Neuronal stem cell (in vitro differentiated cells): Measurements from ENCODE around the gene ITPR1.

ENCODE experiments used
- DNase-seq: peaks from one replicate; pipeline ENCODE4 v3.0.0-alpha.2; 2013; ENCODE audit warnings: low spot score
- H2AFZ ChIP-seq: one replicate; pipeline ENCODE4 v1.6.1; 2013; ENCODE audit warnings: mild to moderate bottlenecking, low read length, inconsistent platforms
- H2AK5ac ChIP-seq: 2 replicates; pipeline ENCODE4 v1.6.1; 2013; ENCODE audit warnings: low read depth, mild to moderate bottlenecking, inconsistent platforms, low read length, moderate library complexity, mixed read lengths
- H2BK120ac ChIP-seq: 2 replicates; pipeline ENCODE4 v1.6.1; 2013; ENCODE audit warnings: low read depth, mild to moderate bottlenecking, inconsistent platforms, low read length, moderate library complexity, mixed read lengths
- H2BK12ac ChIP-seq: one replicate; pipeline ENCODE4 v1.6.1; 2013; ENCODE audit warnings: low read length, inconsistent platforms
- H2BK15ac ChIP-seq: 2 replicates; pipeline ENCODE4 v1.6.1; 2013; ENCODE audit warnings: mild to moderate bottlenecking, low read length, inconsistent platforms, mixed read lengths
- H2BK5ac ChIP-seq: one replicate; pipeline ENCODE4 v1.6.1; 2013; ENCODE audit warnings: inconsistent platforms, mild to moderate bottlenecking, low read length, moderate library complexity
- H3K14ac ChIP-seq: one replicate; pipeline ENCODE4 v1.6.1; 2013; ENCODE audit warnings: low read length, inconsistent platforms
- H3K18ac ChIP-seq: 2 replicates; pipeline ENCODE4 v1.6.1; 2013; ENCODE audit warnings: low read length, inconsistent platforms
- H3K23ac ChIP-seq: 2 replicates; pipeline ENCODE4 v1.6.1; 2013; ENCODE audit warnings: low read depth, mild to moderate bottlenecking, mixed read lengths, low read length, inconsistent platforms; ENCODE audit not compliant: poor library complexity
- H3K27ac ChIP-seq: replicated peaks from 3 replicates; pipeline ENCODE4 v1.5.1; 2013; ENCODE audit warnings: low read length, inconsistent platforms
- H3K27me3 ChIP-seq, 3 experiments: 2 replicates each; pipeline ENCODE4 v1.6.1; 2013; ENCODE audit warnings: low read length in 3 of 3, mild to moderate bottlenecking in 2 of 3, inconsistent platforms in 1 of 3, low read depth in 1 of 3, mixed read lengths in 1 of 3, moderate library complexity in 1 of 3; ENCODE audit not compliant: control insufficient read depth in 3 of 3, insufficient read depth in 3 of 3
- H3K36me3 ChIP-seq, 2 donors: replicated peaks in 1 of 2; 2 replicates each; pipeline ENCODE4 v1.6.1; 2013; ENCODE audit warnings: low read length in 2 of 2; ENCODE audit not compliant: control insufficient read depth in 2 of 2, insufficient read depth in 2 of 2
- H3K4ac ChIP-seq: 2 replicates; pipeline ENCODE4 v1.6.1; 2013; ENCODE audit warnings: inconsistent platforms, mild to moderate bottlenecking, low read length, moderate library complexity
- H3K4me1 ChIP-seq, 2 donors: 1 replicate in 1 of 2; 2 replicates in 1 of 2; pipeline ENCODE4 v1.6.1; 2013; ENCODE audit warnings: low read length in 2 of 2, low read depth in 1 of 2; ENCODE audit not compliant: control insufficient read depth in 2 of 2, insufficient read depth in 1 of 2
- H3K4me2 ChIP-seq: one replicate; pipeline ENCODE4 v1.6.1; 2013; ENCODE audit warnings: mild to moderate bottlenecking, low read length, inconsistent platforms; ENCODE audit not compliant: insufficient read depth, poor library complexity, severe bottlenecking
- H3K4me3 ChIP-seq, 2 donors: 2 replicates each; pipeline ENCODE4 v1.5.1; 2013; ENCODE audit warnings: low read length in 2 of 2, mild to moderate bottlenecking in 2 of 2, inconsistent platforms in 1 of 2, moderate library complexity in 1 of 2
- H3K79me1 ChIP-seq: one replicate; pipeline ENCODE4 v1.6.1; 2013; ENCODE audit warnings: low read depth, mild to moderate bottlenecking, inconsistent platforms, low read length, moderate library complexity
- H3K9ac ChIP-seq: one replicate; pipeline ENCODE4 v1.6.1; 2013; ENCODE audit warnings: mild to moderate bottlenecking, low read depth, low read length, inconsistent platforms; ENCODE audit not compliant: poor library complexity
- H3K9me3 ChIP-seq, 2 donors: replicated peaks in 1 of 2; 2 replicates each; pipeline versions ENCODE3 to v1.6.1; 2013; ENCODE audit warnings: low read length in 2 of 2, mild to moderate bottlenecking in 2 of 2, inconsistent platforms in 1 of 2, low read depth in 1 of 2, mixed read lengths in 1 of 2, moderate library complexity in 1 of 2; ENCODE audit not compliant: control insufficient read depth in 2 of 2, insufficient read depth in 1 of 2
- H4K8ac ChIP-seq: one replicate; pipeline ENCODE4 v1.6.1; 2013; ENCODE audit warnings: low read depth, mild to moderate bottlenecking, inconsistent platforms, low read length, moderate library complexity
- H4K91ac ChIP-seq: one replicate; pipeline ENCODE4 v1.6.1; 2013; ENCODE audit warnings: low read length, low read depth, mild to moderate bottlenecking, inconsistent platforms; ENCODE audit not compliant: poor library complexity
- WGBS, 2 donors: extraction: QIAGEN DNeasy Blood & Tissue Kit; methylation state at CpG; one replicate each; pipeline ENCODE4 v1.1.7; 2013; ENCODE audit warnings: missing lambda C conversion rate in 2 of 2, mixed read lengths in 1 of 2; ENCODE audit not compliant: insufficient read length in 2 of 2, insufficient replicate concordance in 1 of 2; ENCODE audit errors: extremely low coverage in 2 of 2; 5-methylcytosine and 5-hydroxymethylcytosine counted together

The ITPR1 gene

GRCh38 chr3:4577721-4578120 is 84.6 kb downstream of the ITPR1 start:
- Histone ChIP-seq H2AFZ (no peak overlapping the region), H3K4ac (no peak overlapping the region), H2BK12ac (no peak overlapping the region), H3K18ac (no peak overlapping the region), H3K27me3 (no peaks in the 10 kb centered on the region), H3K4me1 (no peaks in the 10 kb centered on the region), H3K4me3 (no peak overlapping the region), H3K14ac (no peak overlapping the region), H3K79me1 (no peaks in the 10 kb centered on the region), H2BK120ac (no peak overlapping the region), H2AK5ac (no peak overlapping the region), H4K8ac (no peak overlapping the region), H3K9ac (no peak overlapping the region), H3K23ac (no peak overlapping the region), H3K4me2 (no peak overlapping the region), H3K27ac (no peak overlapping the region), H3K9me3 (no peaks in the 10 kb centered on the region), H2BK15ac (no peak overlapping the region), H2BK5ac (no peak overlapping the region), H3K36me3 (no peaks in the 10 kb centered on the region), H4K91ac (no peak overlapping the region)
- no peak for DNase-seq
- WGBS, 2 donors: no CpG with 5 or more reads among the region's 3 CpGs

- WGBS, 2 donors: no CpG with 5 or more reads among the region's 14 CpGs
- Histone ChIP-seq H3K14ac (no peak overlapping the region), H3K79me1 (no peaks in the 10 kb centered on the region), H3K36me3 (no peaks in the 10 kb centered on the region), H4K91ac (no peak overlapping the region), H2AK5ac (no peak overlapping the region), H3K9me3 (no peaks in the 10 kb centered on the region), H3K27me3 (no peaks in the 10 kb centered on the region), H3K4ac (no peak overlapping the region), H2BK12ac (no peak overlapping the region), H2BK5ac (no peak overlapping the region), H2AFZ (no peak overlapping the region), H3K4me2 (no peak overlapping the region), H2BK120ac (no peak overlapping the region), H4K8ac (peak overlapping the region; percentile 89), H3K18ac (no peak overlapping the region), H2BK15ac (no peak overlapping the region), H3K9ac (no peak overlapping the region), H3K23ac (no peak overlapping the region), H3K4me3 (no peak overlapping the region), H3K27ac (no peak overlapping the region), H3K4me1 (peaks cover 0 to 8% of the 10 kb centered on the region in 2 donors)
- no peak for DNase-seq
Observed at GRCh38 chr3:4580346-4581123, 87.4 kb downstream of the ITPR1 start.

- Histone ChIP-seq H3K14ac (no peak overlapping the region), H3K4me2 (no peak overlapping the region), H3K9me3 (no peaks in the 10 kb centered on the region), H2BK5ac (no peak overlapping the region), H3K27ac (no peak overlapping the region), H3K4me1 (peaks cover 0 to 8% of the 10 kb centered on the region in 2 donors), H3K9ac (no peak overlapping the region), H3K79me1 (no peaks in the 10 kb centered on the region), H2AK5ac (no peak overlapping the region), H3K36me3 (no peaks in the 10 kb centered on the region), H4K91ac (no peak overlapping the region), H2BK15ac (no peak overlapping the region), H4K8ac (no peak overlapping the region), H2AFZ (no peak overlapping the region), H2BK120ac (no peak overlapping the region), H3K18ac (peak overlapping the region; percentile 20), H3K27me3 (no peaks in the 10 kb centered on the region), H2BK12ac (no peak overlapping the region), H3K23ac (no peak overlapping the region), H3K4ac (no peak overlapping the region), H3K4me3 (no peak overlapping the region)
- WGBS, 2 donors: no CpG with 5 or more reads among the region's 3 CpGs
- DNase-seq: no peak
Observed at GRCh38 chr3:4581124-4581424, 87.9 kb downstream of the ITPR1 start.

GRCh38 chr3:4581498-4581897 is 88.3 kb downstream of the ITPR1 start:
- peaks cover 0 to 8% of the 10 kb centered on the region in 2 donors for H3K4me1 ChIP-seq
- H2BK12ac ChIP-seq: no peak overlapping the region
- no peaks in the 10 kb centered on the region for H3K9me3 ChIP-seq
- no peaks in the 10 kb centered on the region for H3K36me3 ChIP-seq
- H3K9ac ChIP-seq: no peak overlapping the region
- H2BK5ac ChIP-seq: no peak overlapping the region
- no peak overlapping the region for H4K8ac ChIP-seq
- H3K4me2 ChIP-seq: no peak overlapping the region
- H2AK5ac ChIP-seq: no peak overlapping the region
- H3K4ac ChIP-seq: no peak overlapping the region
- H3K79me1 ChIP-seq: no peaks in the 10 kb centered on the region
- no peak overlapping the region for H2AFZ ChIP-seq
- no peak overlapping the region for H2BK15ac ChIP-seq
- H3K27me3 ChIP-seq: no peaks in the 10 kb centered on the region
- no peak overlapping the region for H3K23ac ChIP-seq
- H4K91ac ChIP-seq: no peak overlapping the region
- no peak overlapping the region for H3K14ac ChIP-seq
- no peak overlapping the region for H3K18ac ChIP-seq
- no peak overlapping the region for H3K27ac ChIP-seq
- no peak overlapping the region for H3K4me3 ChIP-seq
- no peak for DNase-seq
- H2BK120ac ChIP-seq: no peak overlapping the region
- WGBS, 2 donors: no CpG with 5 or more reads among the region's 2 CpGs
